HG02840 (cell line): ENCODE results near the gene CCDC188.

Experiments
- ATAC-seq: cut with Tn5 transposase; IDR thresholded peaks from one replicate; pipeline ENCODE4 v1.9.1; 2021; ENCODE audit warnings: mild to moderate bottlenecking, moderate library complexity, moderate number of reproducible peaks; ENCODE audit not compliant: unreplicated experiment, low FRiP score

The CCDC188 gene

GRCh38 chr22:20186183-20186870 is 35.5 kb upstream of the CCDC188 start:
- no peak for ATAC-seq

- ATAC-seq: no peak
Measured at GRCh38 chr22:20185750-20186149, 34.9 kb upstream of the CCDC188 start.

GRCh38 chr22:20184501-20185165 is 33.8 kb upstream of the CCDC188 start:
- no peak for ATAC-seq

- ATAC-seq: no peak
Measured at GRCh38 chr22:20183823-20184222, 33.0 kb upstream of the CCDC188 start.

- no peak for ATAC-seq
Measured at GRCh38 chr22:20183101-20183500, 32.2 kb upstream of the CCDC188 start.

GRCh38 chr22:20182365-20182764 is 31.5 kb upstream of the CCDC188 start:
- no peak for ATAC-seq

GRCh38 chr22:20181884-20182236 is 31.0 kb upstream of the CCDC188 start:
- ATAC-seq: no peak

- no peak for ATAC-seq
Measured at GRCh38 chr22:20181194-20181883, 30.5 kb upstream of the CCDC188 start.

GRCh38 chr22:20180640-20181039 is 29.8 kb upstream of the CCDC188 start:
- no peak for ATAC-seq

- no peak for ATAC-seq
Measured at GRCh38 chr22:20180245-20180630, 29.4 kb upstream of the CCDC188 start.

GRCh38 chr22:20179455-20180244 is 28.8 kb upstream of the CCDC188 start:
- no peak for ATAC-seq

- no peak for ATAC-seq
Measured at GRCh38 chr22:20178915-20179227, 28.0 kb upstream of the CCDC188 start.

GRCh38 chr22:20178075-20178914 is 27.4 kb upstream of the CCDC188 start:
- ATAC-seq: no peak

- no peak for ATAC-seq
Measured at GRCh38 chr22:20177217-20177911, 26.5 kb upstream of the CCDC188 start.

- no peak for ATAC-seq
Measured at GRCh38 chr22:20176421-20177085, 25.7 kb upstream of the CCDC188 start.

GRCh38 chr22:20175597-20175900 is 24.7 kb upstream of the CCDC188 start:
- ATAC-seq: no peak

- no peak for ATAC-seq
Measured at GRCh38 chr22:20174785-20175596, 24.1 kb upstream of the CCDC188 start.

GRCh38 chr22:20173772-20174171 is 22.9 kb upstream of the CCDC188 start:
- ATAC-seq: no peak

GRCh38 chr22:20173246-20173645 is 22.4 kb upstream of the CCDC188 start:
- no peak for ATAC-seq
